ENCODE data around the gene PLEKHS1.
"Not testable (repeated sequence)": the region's sequence is repeated elsewhere in the genome, so short reads cannot be mapped to it uniquely, and the experiment has no call there.

Gene PLEKHS1

DNA sequence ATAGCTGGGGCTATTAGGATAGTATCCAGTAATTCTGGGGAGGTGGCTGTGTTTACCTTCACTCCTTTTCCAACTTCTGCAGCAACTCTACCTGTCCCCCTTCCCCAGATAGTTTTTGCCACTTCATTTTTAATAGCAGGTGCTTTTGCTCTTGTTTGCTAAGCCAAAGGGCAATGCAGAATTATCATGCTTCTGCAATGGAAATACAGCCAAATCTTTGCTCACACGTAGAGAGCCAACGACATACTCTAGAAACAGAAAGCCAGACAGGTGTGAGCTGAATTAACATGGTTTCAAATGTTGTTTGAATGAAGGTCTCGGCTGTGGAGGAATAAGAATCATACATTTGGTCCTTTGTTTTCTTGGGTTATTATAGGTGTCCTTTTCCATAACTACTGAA, 14.4 kb downstream of the PLEKHS1 start:
- no peak for DNase-seq (ENCODE audit: extremely low read depth, low read depth)
- TF ChIP-seq, protein P1, sequence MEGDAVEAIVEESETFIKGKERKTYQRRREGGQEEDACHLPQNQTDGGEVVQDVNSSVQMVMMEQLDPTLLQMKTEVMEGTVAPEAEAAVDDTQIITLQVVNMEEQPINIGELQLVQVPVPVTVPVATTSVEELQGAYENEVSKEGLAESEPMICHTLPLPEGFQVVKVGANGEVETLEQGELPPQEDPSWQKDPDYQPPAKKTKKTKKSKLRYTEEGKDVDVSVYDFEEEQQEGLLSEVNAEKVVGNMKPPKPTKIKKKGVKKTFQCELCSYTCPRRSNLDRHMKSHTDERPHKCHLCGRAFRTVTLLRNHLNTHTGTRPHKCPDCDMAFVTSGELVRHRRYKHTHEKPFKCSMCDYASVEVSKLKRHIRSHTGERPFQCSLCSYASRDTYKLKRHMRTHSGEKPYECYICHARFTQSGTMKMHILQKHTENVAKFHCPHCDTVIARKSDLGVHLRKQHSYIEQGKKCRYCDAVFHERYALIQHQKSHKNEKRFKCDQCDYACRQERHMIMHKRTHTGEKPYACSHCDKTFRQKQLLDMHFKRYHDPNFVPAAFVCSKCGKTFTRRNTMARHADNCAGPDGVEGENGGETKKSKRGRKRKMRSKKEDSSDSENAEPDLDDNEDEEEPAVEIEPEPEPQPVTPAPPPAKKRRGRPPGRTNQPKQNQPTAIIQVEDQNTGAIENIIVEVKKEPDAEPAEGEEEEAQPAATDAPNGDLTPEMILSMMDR (IDR thresholded peaks at IDR 0.05; ENCODE audit: low read depth, low read length, missing control alignments): no peak
- no peak overlapping the region for H3K4me3 ChIP-seq (replicated peaks; ENCODE audit: low read depth, low read length)

DNA sequence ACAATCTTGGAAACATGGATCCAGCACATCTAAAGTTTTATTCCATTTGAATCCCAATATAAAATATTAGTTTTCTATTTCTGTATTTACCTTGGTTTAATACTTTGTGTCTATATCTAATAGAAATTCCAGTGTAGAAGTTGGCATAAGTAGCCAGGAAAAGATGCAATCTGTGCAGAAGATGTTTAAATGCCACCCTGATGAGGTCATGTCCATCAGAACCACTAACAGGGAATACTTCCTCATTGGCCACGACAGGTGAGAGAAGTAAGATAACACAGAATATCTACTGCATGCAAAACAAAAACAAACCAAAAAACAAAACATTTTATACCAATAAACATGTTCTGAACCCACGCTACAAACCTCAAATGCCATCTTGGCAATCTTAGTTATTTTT, 15.7 kb downstream of the PLEKHS1 start:
- DNase-seq (ENCODE audit: extremely low read depth, low read depth): no peak
- TF ChIP-seq, protein P1 (IDR thresholded peaks at IDR 0.05; ENCODE audit: low read depth, low read length, missing control alignments): no peak
- no peak overlapping the region for H3K4me3 ChIP-seq (replicated peaks; ENCODE audit: low read depth, low read length)

DNA sequence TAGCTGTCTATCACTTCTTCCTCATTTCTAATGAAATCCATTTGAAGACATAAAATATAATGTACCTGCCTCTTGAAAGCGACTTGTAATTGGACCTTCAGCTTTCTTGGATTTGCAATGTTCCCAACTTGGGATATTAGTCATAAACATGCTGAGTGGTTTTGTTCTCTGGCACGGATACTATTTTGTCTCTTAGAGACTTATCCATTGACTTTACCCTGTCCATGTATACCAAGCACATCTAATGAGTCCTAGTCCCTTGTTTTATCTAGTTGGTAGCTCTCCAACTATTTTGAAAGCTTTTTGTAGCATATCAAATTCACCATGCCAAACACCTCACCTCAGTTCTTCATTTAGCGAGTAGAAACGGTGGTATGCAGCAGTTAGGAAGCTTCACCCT, 18.9 kb downstream of the PLEKHS1 start:
- DNase-seq (ENCODE audit: extremely low read depth, low read depth): no peak
- TF ChIP-seq, protein P1 (IDR thresholded peaks at IDR 0.05; ENCODE audit: low read depth, low read length, missing control alignments): no peak
- H3K4me3 ChIP-seq (replicated peaks; ENCODE audit: low read depth, low read length): no peak overlapping the region

DNA sequence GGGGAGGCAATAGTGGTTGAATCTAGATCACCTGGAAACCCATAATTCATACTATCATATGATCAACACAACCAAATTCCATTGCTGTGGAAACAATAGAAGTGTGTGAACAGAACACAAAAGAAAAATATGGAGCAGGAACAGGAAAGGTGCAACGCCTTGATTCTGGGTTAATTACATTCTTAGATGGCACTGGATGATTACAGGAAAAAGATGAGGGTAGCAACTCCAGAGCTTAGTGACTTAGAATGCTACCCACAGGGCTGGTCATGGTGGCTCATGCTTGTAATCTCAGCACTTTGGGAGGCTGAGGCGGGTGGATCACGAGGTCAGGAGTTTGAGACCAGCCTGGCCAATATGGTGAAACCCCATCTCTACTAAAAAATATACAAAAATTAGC, 19.6 kb downstream of the PLEKHS1 start:
- H3K4me3 ChIP-seq (replicated peaks; ENCODE audit: low read depth, low read length); DNase-seq (ENCODE audit: extremely low read depth, low read depth): not testable (repeated sequence)

DNA sequence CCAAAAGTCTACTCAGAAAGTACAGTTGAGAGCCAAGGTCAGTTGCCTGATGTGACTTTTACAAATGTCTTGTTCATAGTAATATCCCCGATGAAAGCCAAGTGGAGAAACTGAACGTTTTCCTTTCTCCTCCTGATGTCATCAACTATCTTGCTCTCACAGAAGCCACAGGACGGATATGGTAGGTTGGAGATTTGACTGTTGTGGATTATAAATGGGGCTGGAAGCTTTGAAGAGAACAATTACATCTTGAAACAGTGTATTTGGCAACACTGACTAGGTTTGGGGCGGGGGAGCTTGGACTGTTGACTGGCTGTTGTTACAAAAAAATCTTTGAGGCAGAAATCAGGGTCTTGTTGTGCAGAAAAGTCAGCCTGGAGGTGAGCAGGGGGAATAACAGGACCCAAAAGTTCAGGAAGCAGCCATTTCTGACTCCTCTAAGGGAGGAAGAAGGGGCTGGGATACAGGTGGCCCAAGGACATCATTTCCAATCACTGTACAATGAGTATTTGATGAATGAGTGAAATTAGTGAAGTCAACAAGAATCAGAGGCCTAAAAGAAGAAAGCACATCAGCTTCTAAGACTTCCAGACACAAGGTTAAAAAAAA, 24.3 kb downstream of the PLEKHS1 start:
- DNase-seq (ENCODE audit: extremely low read depth, low read depth): no peak
- H3K4me3 ChIP-seq (replicated peaks; ENCODE audit: low read depth, low read length): no peak overlapping the region
- TF ChIP-seq, protein P1 (IDR thresholded peaks at IDR 0.05; ENCODE audit: low read depth, low read length, missing control alignments): no peak

DNA sequence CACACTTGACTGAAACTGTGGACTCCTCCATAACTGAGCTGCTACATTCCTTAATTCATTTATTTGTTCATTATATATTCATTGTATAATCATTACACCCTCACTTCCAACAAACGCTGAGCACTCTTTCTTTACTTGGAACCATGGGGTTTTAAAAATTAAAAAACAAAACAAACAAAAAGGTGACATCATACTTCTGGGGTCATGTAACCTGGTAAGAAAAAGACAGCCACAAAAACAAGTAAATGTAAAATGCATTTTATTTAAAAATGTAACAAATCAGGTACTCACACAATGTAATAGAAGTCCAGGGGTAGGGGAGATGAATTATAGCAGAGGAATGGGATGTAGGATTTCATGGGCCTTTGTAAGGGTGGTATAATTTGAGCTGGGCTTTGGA, 25.1 kb downstream of the PLEKHS1 start:
- TF ChIP-seq, protein P1 (IDR thresholded peaks at IDR 0.05; ENCODE audit: low read depth, low read length, missing control alignments): no peak
- H3K4me3 ChIP-seq (replicated peaks; ENCODE audit: low read depth, low read length): no peak overlapping the region

DNA sequence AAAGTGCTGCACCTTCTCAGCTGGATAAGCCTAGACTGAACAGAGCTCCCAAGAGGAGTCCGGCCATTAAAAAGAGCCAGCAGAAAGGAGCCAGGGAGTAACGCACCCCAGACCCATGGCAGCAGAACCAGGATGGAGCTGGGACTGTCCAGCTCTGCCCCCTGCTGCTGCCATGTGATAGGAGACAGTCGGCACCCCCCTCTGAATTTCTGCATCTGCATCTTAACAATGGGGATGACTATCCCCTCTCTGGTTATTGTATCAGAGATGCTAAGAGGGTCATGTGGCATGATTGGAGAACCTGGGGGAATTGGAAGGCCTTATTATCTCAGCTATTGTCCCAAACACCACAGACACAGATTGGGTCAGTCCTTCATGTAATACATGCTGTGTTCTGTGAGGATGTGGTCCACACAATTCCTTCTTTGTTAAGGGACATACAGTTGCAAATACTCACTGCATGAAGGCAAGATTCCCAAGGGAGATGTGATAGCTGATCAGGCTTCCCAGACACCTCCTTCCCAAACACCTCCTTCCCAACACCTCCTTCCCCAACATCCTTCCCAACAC, 29.3 kb downstream of the PLEKHS1 start:
- TF ChIP-seq, protein P1 (IDR thresholded peaks at IDR 0.05; ENCODE audit: low read depth, low read length, missing control alignments): peak; percentile 12

More for the DNA sequence above, 25.1 kb downstream of the PLEKHS1 start:
- no peak for DNase-seq (ENCODE audit: extremely low read depth, low read depth)

More for the DNA sequence above, 29.3 kb downstream of the PLEKHS1 start:
- no peak for DNase-seq (ENCODE audit: extremely low read depth, low read depth)
- no peak overlapping the region for H3K4me3 ChIP-seq (replicated peaks; ENCODE audit: low read depth, low read length)

Measured in HFF-Myc (cell line).